Fibroblast of mammary gland (primary cell): ENCODE measurements around the gene HSD17B8.

Experiments
- DNase-seq: peaks from one replicate; pipeline ENCODE4 v3.0.0-alpha.2; 2010; ENCODE audit warnings: low read depth
- H3K4me3 ChIP-seq: 2 replicates; pipeline ENCODE4 v1.5.1; 2011; ENCODE audit warnings: low read depth, mild to moderate bottlenecking, low read length, moderate library complexity; ENCODE audit not compliant: control insufficient read depth
- CTCF ChIP-seq: conservative IDR thresholded peaks from 2 replicates; pipeline ENCODE4 v1.5.1; 2011; ENCODE audit warnings: low read depth, low read length, inconsistent platforms; ENCODE audit not compliant: control insufficient read depth, insufficient read depth

HSD17B8 gene

GRCh38 chr6:33171016-33171879 lies 33.2 kb upstream of the HSD17B8 start:
- no peak for DNase-seq
- no peak overlapping the region for H3K4me3 ChIP-seq
- no peak for TF ChIP-seq CTCF

GRCh38 chr6:33171880-33172687 lies 32.4 kb upstream of the HSD17B8 start:
- no peak for TF ChIP-seq CTCF
- no peak overlapping the region for H3K4me3 ChIP-seq
- no peak for DNase-seq

GRCh38 chr6:33172688-33173534 lies 31.5 kb upstream of the HSD17B8 start:
- H3K4me3 ChIP-seq = no peak overlapping the region
- DNase-seq = peak; percentile 31
- peak; percentile 50 for TF ChIP-seq CTCF

- DNase-seq = no peak
- no peak for TF ChIP-seq CTCF
- no peak overlapping the region for H3K4me3 ChIP-seq
Observed at GRCh38 chr6:33173535-33174180, 30.8 kb upstream of the HSD17B8 start.

GRCh38 chr6:33174784-33175183 lies 29.7 kb upstream of the HSD17B8 start:
- TF ChIP-seq CTCF = no peak
- DNase-seq = no peak
- H3K4me3 ChIP-seq = no peak overlapping the region
